Stimulated activated CD4-positive, alpha-beta T cell treated with anti-CD3 and anti-CD28 coated beads, Interleukin-4, amount 100 ng/mL, for 4 hours (primary cell): ENCODE results near the gene CYP46A1.

Source experiments
- DNase-seq, 2 experiments: peaks; one replicate each; pipeline ENCODE4 v3.0.0-alpha.2; 2020

CYP46A1 gene

DNA sequence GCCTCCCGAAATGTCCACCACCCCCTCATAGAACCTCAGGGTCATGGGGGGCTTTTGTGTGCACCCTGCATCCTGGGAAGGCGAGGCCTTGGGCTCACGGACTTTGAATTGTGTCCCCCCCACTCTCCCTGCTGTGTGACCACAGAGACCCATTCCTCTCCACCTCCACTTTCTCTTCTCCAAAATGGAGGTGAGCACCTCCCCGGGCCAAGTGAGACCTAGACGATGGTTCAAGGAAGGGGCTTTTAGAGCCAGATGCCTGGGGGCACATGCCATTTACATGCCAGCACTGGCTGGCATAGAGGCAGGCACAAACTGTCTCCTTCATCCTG lies 33.5 kb downstream of the CYP46A1 start:
- no peak for DNase-seq

DNA sequence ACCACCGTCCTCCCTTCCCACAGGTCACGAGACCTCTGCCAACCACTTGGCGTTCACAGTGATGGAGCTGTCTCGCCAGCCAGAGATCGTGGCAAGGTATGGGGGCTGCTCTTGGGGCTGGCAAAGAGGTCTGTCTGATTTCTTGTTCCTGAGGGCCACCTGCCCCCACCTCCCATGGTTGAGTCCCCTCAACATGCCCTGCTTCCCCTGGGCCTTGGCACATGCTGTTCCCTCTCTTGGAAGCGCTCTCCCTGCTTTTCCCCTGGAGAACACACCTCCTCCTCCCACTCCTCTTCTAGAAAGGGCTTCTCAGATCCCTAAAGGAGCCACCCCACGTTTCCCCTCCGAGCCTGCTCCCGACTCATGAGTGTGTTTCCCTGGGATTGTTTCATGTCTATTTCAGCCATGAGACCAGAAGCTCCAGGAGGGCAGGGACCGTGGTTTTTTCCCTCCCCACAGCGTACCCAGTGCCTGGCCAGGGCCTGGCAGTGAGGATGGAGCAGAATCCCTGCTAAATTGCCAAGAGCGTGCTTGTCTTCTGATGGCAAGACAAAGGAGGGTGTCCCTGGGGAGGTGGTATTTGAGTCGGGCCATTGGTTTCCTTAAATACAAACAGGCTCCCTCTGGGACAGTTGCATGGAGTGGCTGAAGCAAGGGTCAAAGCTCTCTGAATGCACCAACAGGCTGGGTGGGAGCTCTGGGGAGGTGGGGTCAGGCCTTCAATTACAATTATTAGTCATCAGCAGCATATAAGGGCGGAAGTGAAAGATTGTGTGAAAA lies 34.1 kb downstream of the CYP46A1 start:
- no peak for DNase-seq

DNA sequence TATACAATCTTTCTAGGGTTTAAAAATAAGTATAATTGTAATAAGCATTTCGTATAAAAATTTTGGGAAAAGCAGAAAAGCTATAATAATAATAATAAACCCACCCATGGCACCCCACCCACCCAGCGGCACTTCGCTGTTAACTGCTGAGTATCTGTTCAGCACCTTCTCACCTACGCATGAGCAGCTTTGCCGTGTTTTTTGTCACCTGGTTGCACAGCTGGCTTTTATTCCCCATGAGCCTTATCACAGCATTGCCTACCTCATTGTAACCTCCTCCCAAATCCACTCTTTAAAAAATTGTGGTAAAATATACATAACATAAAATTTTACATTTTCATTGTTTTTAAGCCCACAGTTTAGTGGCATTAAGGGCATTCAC lies 34.7 kb downstream of the CYP46A1 start:
- DNase-seq, result no peak

DNA sequence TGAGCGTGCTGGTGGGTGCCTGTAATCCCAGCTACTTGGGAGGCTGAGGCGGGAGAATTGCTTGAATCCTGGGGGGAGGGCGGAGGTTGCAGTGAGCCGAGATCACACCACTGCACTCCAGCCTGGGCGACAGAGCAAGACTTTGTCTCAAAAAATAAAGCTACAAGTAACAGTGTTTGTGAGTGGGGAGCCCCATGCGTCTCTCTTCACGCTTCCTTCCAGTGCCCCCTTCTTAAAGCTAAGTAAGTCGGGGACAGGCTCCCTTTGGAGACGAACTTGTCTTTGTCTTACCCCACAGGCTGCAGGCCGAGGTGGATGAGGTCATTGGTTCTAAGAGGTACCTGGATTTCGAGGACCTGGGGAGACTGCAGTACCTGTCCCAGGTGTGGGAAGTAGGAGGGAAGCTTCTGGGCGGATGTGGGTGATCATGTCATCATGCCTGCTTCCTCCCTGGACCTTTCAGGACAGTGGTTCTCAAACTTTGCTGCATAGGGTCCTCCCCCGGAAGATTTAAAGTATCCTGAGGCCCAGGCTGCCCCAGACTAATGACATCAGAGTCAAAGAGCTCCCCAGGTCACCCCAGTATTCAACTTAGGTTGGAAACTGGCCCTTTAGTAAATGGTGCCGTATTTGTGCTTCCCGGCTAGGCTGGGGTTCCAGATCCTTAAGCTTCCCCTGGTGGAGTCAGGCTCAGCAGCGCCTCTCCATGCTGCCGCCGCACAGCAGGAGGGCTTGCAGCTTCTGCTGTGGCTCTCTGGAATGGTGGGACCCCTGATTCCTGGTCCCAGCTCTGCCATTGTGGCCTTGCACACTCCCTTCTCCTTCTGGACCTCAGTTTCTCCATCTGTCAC lies 37.1 kb downstream of the CYP46A1 start:
- no peak for DNase-seq

DNA sequence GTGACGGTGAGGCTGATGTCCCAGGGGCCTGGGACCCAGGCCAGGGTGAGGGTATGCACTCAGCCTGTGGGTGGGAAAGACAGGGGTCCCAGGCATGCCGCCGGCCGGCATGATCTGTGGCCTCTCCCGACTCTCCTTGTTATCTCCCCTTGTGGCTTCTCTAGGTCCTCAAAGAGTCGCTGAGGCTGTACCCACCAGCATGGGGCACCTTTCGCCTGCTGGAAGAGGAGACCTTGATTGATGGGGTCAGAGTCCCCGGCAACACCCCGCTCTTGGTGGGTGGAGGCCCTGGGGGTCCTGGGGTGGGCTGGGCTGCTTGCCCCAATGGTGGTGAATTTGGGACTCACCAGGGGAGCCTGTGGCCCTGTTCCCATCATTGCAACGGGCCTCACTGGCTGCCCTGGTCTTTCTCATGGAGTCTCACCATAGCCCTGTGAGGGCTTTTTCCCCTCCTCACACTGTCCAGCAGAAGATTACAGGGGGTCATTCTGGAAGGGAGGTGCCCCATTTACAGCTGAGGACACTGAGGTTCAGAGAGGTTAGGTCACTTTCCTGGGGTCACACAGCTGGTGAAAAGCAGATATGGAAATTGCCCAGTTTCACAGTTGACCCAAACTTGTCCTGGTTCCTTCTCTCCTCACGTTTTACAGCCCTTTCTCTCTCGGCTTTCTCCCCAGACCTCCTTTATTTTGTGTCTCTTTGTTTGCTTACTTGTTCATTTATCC lies 37.9 kb downstream of the CYP46A1 start:
- no peak for DNase-seq

DNA sequence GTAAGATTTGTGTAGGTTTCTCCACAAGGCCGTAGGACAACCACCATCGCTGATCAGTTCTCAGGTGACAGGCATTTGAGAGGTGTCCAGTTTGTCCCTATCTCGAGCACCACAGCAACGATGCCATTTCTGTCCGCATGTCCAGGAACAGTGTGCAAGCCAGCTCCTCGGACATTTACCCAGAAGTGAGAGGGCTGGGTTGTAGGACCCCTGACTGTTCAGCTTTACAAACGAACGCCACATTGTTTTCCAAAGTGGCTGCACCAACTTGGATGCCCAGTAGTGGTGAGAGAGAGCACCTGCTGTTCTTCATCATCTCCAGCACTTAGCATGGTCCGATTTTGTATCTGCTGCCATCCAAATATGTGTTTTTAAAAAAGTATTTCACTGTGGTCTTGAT lies 38.6 kb downstream of the CYP46A1 start:
- no peak for DNase-seq

DNA sequence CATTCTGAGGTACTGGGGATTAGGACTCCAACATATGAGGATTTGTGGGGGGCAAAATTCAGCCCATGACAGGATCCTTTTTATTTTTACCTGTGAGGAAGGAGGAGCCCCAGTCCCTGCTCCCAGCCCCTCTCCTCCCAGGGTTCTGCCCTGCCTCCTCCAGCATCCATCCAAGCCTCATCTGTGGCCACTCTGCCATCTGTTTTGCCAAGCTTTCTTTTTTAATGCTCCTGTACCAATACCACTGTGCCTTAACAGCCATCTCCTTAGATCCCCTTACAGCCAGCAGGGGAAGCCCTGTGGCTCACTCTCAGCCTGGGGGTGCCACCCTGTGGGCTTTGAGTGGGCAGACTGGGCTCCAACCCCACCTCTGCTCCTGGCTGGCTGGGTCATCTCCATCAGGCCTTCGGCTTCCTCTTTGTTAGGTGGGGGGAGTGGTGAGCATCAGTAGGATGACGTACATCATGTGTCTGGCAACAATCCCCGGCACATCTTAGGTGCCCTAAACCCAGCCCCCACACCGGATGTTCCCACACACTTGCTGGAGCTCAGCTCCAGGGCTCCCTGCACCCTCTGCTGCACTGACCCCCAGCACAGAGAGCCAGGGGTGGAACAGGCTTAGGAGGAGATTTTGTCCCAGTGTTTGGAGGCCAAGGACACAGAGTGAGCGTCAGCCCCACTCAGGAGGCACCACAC lies 40.2 kb downstream of the CYP46A1 start:
- no peak for DNase-seq

DNA sequence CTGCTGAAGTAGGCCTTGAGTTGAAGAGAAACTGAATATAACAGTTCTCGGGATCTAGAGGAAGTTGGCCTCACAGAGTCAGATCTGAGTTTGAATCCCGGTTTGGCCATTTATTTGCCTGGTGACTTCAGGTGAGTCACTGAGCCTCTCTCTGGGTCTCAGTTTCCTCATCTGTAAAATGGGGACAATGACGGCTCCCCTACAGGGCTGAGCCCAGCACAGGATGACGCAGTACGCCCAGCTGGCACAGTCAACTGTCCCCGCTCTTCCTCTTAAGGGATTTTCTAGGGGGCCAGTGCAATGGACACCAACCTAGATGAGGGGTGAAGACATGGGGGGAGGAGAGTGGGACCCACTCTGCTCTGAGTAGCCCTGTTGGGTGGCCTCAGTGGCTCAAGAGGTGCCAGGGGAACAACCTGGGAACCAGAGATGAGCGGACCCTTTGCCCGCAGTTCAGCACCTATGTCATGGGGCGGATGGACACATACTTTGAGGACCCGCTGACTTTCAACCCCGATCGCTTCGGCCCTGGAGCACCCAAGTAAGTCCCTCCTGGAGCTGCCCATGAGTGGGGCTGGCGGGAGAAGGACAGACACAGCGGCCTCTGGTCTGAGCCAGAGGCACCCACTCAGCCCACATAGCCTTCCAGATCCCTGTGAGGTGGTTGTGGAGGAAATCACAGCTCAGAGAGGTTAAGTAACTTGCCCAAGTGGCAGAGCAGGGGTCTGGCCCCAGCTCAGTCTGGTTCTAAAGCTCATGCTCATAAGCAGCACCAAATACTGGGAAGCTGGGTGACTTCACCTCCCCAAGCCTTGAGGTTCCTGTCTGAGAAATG lies 41.1 kb downstream of the CYP46A1 start:
- DNase-seq, result no peak

DNA sequence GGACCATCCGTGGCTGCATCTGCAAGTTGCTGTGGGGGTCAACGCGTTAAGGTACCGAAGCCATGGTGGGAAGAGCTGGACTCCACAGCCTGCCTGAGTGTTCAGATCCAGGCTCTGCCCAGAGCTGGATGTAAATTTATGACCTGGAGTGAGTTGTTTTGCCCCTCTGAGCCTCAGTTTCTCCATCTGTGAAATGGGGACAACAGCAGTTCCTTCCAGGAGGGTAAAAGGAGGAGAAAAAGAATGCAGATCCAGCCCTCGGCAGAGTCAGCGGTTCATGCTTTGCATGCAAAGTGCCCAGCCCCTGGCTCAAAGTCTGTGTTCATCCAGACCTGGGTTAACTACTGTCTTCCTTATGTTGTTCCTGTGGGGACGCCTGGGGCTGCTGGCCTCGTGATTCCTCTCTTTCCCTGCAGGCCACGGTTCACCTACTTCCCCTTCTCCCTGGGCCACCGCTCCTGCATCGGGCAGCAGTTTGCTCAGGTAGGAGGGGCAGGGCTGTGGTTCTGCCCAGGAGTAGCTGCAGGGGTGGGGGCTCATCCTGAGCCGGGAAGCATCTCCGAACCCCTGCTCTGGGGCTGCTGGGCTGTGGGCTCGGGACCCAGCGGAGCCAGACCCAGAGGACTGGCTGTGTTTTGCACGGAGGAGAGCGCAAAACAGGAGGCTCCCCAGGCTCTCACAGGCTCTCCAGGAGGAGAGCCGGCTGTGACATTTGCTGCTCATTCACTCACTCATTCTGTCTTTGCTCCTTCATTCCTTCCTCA lies 41.9 kb downstream of the CYP46A1 start:
- DNase-seq, result no peak

DNA sequence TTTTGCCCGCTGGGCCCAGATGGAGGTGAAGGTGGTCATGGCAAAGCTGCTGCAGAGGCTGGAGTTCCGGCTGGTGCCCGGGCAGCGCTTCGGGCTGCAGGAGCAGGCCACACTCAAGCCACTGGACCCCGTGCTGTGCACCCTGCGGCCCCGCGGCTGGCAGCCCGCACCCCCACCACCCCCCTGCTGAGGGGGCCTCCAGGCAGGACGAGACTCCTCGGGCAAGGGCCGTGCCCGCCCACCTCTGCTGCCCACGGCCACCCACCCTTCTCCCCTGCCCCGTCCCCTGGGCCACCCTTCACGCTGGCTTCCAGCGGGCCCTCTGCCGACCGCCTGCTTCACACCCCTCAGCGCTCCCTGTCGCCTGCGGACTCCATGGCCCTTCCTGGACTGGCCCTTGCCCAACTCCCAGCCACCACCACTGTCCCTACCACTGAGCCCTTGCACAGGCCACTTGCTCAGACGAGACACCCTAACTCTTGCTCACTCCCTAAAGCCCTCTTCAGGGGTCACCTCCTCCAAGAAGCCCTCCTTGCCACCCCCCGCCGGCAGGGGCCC lies 42.5 kb downstream of the CYP46A1 start:
- DNase-seq, result no peak

DNA sequence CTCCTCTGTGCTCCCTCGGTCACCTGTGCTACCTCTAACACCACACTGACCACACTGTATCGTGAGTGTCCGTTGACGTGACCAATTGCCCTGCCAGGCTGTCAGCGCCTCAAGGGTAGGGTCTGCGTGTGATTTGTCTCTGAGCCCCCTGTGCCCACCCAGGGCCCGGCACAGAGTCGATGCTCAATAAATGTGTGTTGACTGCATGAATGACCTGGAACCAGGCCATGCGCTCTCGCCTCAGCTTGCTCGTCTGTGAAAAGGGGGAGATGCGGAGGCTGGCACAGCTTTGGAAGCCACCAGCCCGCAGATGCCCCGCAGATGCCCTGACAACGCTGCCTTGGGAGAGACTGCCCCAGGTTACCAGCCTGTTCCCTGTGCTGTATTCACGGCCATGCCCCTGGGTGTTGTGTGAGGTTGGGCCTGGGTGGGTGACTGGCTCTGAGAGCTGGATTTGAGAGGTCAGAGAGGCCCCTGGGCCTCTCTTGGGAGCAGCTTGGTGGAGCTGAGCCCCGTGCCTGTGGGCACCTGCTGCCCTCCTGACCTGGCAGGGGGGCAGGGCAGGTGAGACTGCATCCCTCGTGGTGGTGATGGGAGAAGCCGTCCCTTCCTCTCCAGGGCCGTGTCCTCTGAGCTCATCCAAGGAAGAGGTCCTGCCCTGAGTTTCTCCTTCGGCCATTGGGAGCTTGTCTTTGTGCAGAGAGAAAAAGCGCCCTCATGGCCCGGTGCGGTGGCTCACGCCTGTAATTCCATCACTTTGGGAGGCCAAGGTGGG lies 43.2 kb downstream of the CYP46A1 start:
- DNase-seq, result no peak

DNA sequence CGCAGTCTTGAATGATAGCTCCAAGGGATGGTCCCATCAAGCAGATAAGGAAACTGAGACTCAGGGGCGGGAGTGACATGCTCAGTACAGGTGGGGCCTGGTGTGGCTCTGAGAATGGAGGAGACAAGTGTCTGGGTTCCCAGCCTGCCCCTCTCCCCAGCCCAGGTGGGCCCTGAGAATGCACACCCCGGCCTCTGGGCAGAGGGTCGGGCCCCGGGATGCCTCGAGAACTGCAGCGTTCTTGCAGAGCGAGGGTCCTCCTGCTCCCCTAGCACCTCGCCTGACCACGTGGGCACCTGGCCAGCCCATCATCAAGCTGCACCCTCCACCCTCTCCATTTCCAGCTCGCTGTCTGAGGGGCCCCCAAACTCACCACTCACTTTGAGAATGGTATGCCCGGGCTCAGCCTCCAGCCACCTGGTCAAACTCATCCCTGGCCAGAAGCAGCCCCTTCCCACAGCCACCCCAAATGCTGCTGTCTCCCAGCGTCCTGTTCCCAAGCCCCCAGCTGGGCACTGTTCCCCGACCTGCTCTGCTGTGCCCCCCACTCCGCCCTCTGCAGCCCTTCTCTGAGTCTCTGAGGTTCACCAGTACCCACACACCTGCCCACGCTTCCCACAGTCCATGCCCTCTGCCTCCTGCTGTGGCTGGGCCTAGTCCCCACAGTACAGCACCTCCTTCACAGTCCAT lies 44.3 kb downstream of the CYP46A1 start:
- no peak for DNase-seq

DNA sequence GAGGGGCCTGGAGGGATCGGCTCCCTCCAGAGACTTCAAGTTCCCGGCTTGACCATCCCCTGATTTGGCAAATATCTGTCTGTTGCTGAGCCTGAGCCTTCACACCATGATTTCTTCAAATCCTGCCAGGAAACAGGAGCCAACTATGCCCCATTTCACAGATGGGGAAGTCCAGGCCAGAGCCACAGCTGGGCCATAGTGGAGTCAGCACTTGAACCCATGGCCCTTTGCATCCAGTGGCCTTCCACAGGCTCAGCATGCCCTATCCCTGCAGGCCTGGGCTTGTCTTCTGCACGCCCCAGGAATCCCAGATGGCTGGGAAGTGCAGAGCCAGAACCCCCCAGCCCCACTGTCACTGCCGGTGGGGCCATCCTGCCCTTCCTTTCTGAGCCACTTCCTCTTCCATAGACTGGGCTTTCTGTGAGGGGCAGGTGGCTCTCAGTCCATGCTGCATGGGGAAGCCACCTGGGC lies 44.9 kb downstream of the CYP46A1 start:
- no peak for DNase-seq

DNA sequence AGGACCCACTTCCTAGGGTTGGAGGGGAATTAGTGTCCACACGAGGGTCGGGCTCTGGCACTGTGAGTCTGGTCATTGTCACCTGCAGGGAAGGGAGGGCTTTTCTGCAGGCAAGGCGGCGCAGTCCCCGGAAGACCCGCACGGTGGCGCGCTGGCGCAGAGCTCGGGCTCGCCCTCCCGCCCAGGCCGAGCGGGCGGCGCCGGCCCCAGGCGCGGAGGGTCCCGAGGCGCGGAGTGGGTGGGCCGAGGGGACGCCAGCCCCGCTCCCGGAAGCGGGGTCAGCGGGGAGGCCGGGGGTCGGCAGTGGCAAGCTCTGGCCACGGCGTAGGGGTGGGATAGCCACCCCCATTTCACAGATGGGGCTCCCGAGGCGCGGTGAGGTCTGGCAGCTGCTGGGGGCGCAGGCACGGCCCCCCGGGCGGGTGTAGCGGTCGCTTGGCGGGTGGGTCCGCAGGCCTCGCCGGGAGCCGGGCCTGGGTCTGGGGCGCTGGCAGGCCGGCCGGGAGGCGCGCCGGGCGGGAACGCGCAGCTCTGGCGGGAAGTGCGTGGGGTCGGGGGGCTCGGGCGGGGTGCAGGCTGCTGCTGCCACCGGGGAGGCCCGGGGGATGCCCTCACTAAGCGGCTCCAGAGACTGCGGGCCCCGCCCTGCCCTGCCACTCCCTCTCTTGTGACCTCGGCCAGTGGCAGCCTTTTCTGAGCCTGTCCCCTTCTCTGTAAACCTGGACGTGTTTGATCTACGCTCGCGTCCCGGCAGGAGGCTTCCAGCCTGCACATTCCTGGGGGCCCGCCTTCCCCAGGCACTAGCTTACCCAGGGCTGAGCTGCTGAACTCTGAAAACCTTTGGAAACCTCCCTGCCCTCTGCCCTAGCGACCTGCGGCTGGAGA lies 46.1 kb downstream of the CYP46A1 start:
- peak; percentile 33 to 76 for DNase-seq

DNA sequence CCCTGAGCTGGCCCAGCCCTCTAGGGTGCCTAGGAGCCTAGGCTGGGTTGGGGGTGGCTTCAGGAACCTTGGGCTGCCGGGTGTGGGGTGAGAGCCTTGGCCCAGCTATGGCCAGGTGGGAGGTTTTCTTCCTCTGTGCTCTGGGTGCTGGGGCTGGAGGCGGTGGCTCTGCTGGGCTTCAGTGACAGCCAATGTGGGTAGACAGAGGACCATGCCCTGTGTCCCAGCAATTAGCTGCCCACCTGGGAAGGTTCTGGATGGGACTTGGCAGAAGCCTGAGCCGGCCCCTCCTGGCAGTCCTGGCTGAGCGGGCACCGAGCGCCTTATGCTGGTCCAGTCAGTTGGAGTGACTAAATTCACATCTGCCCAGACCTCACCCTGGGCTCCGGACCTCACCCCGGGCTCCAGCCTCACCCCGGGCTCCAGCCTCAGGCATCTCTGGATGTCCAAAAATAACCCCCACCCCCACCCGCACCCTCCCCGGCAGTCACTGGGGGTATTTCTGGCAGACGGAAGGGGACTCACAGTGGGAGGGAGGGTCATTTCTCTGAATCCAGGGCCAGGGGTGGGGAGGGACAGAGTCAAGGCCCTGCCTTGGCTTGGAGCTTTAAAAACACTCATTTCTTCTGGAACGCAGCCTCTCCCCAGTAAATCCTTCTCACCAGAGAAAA lies 46.9 kb downstream of the CYP46A1 start:
- DNase-seq, result no peak

DNA sequence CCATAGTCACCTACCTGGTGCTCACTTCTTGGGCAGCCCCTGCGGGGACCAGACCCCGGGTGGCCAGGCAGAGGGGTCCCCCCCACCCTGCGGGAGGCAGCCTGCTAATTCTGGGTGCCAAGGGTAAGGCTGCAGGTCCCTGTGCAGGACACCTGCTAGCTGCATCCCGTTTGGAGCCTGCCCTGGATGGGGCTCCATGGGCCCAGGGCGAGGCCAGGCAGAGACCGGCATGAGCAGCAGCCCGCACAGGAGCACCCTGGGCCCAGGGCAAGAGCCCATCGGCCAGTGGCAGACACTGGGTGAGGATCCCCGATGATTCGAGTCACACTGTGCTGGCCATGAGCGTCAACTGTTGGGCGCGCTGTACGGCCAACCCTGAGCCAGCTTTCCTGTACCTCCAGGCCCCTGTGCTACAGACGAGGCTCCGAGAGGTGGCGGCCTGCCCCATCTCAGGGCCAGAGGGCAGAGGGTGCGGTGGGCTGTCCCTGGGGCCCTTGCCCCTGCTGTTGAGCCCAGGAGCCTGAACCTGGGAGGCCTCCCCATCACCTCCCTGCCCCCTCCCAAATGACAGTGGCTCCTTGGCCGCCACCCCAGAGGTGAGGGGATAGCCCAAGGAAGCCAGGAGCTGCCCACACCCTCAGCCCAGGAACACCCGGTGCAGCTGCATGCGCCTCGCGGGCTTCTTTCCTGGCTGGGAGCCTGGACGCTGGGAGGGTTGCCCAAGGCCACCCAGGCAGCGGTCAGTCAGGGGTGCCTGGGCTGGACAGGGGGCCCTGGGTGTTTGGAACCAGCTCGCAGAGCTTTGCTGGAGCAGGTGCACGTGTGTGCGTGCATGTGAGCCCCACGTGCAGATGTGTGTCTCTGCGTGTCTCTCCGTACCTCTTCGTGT lies 47.7 kb downstream of the CYP46A1 start:
- no peak for DNase-seq
